Osteoblast (primary cell): ENCODE results near the gene STS. TPM values are rescaled to one million over a fixed set of nuclear protein-coding genes. Genes with fewer than 3 reads are reported as not detected.

Experiments
- DNase-seq: peaks from one replicate; pipeline ENCODE4 v3.0.0; 2011; ENCODE audit warnings: low spot score, mixed read lengths; ENCODE audit not compliant: insufficient read length; ENCODE audit errors: missing footprints
- H2AFZ ChIP-seq: 2 replicates; pipeline ENCODE4 v1.6.0; 2011; ENCODE audit warnings: mild to moderate bottlenecking, low read length
- H3K27ac ChIP-seq: 2 replicates; pipeline ENCODE4 v1.5.1; 2011; ENCODE audit warnings: mild to moderate bottlenecking, low read depth, low read length, moderate library complexity
- H3K27me3 ChIP-seq: 2 replicates; pipeline ENCODE4 v1.6.0; 2012; ENCODE audit warnings: mild to moderate bottlenecking, control low read depth, inconsistent platforms, low read length, moderate library complexity; ENCODE audit not compliant: insufficient read depth
- H3K36me3 ChIP-seq: 2 replicates; pipeline ENCODE4 v1.5.1; 2011; ENCODE audit warnings: mild to moderate bottlenecking, low read length, control low read depth, moderate library complexity; ENCODE audit not compliant: insufficient read depth
- H3K4me1 ChIP-seq: 2 replicates; pipeline ENCODE4 v1.5.1; 2011; ENCODE audit warnings: mild to moderate bottlenecking, low read length, control low read depth, moderate library complexity; ENCODE audit not compliant: insufficient read depth
- H3K4me2 ChIP-seq: 2 replicates; pipeline ENCODE4 v1.6.0; 2011; ENCODE audit warnings: mild to moderate bottlenecking, low read length; ENCODE audit not compliant: insufficient read depth
- H3K4me3 ChIP-seq: fragments of 200-600 bp; sonication (generic); 3 replicates; pipeline ENCODE4 v1.5.1; 2012; ENCODE audit warnings: mild to moderate bottlenecking, low read length, inconsistent platforms; ENCODE audit not compliant: insufficient read depth
- H3K79me2 ChIP-seq: 2 replicates; pipeline ENCODE4 v1.6.0; 2012; ENCODE audit warnings: mild to moderate bottlenecking, low read length, control low read depth, inconsistent platforms; ENCODE audit not compliant: insufficient read depth
- H3K9me3 ChIP-seq: 2 replicates; pipeline ENCODE4 v1.5.1; 2011; ENCODE audit warnings: low read depth, low read length, control low read depth
- H4K20me1 ChIP-seq: 2 replicates; pipeline ENCODE4 v1.6.0; 2012; ENCODE audit warnings: mild to moderate bottlenecking, low read length, control low read depth; ENCODE audit not compliant: insufficient read depth
- CTCF ChIP-seq: IDR thresholded peaks from 2 replicates; pipeline ENCODE4 v1.5.1; 2011; ENCODE audit warnings: mild to moderate bottlenecking, low read depth, low read length, moderate library complexity; ENCODE audit errors: extremely low read depth
- total RNA-seq: library from RNA; depleted of rRNA; stranded (reverse); fragments of >200 nt; gene quantifications from 2 replicates; pipeline ENCODE4 v1.2.3, GENCODE V29; 2012

Gene STS
- total RNA-seq, 1 donor, result 10.9 TPM

- Histone ChIP-seq H3K36me3 (no peaks in the 10 kb centered on the region), H3K9me3 (no peaks in the 10 kb centered on the region), H3K4me3 (no peak overlapping the region), H3K27ac (no peak overlapping the region), H4K20me1 (peaks cover 3% of the 10 kb centered on the region), H3K27me3 (no peaks in the 10 kb centered on the region), H3K79me2 (peaks cover 57% of the 10 kb centered on the region), H3K4me1 (peaks cover 9% of the 10 kb centered on the region), H2AFZ (no peak overlapping the region), H3K4me2 (no peak overlapping the region)
- TF ChIP-seq CTCF, result no peak
- DNase-seq, result no peak
Measured at GRCh38 chrX:7127056-7127455, 20.5 kb upstream of the STS start.

- Histone ChIP-seq H2AFZ (no peak overlapping the region), H3K4me1 (peaks cover 17% of the 10 kb centered on the region), H3K27me3 (no peaks in the 10 kb centered on the region), H3K79me2 (peaks cover 73% of the 10 kb centered on the region), H3K36me3 (no peaks in the 10 kb centered on the region), H3K4me2 (no peak overlapping the region), H3K4me3 (no peak overlapping the region), H4K20me1 (peaks cover 8% of the 10 kb centered on the region), H3K27ac (no peak overlapping the region), H3K9me3 (no peaks in the 10 kb centered on the region)
- DNase-seq, result no peak
- no peak for TF ChIP-seq CTCF
Measured at GRCh38 chrX:7131621-7132020, 15.9 kb upstream of the STS start.

DNA sequence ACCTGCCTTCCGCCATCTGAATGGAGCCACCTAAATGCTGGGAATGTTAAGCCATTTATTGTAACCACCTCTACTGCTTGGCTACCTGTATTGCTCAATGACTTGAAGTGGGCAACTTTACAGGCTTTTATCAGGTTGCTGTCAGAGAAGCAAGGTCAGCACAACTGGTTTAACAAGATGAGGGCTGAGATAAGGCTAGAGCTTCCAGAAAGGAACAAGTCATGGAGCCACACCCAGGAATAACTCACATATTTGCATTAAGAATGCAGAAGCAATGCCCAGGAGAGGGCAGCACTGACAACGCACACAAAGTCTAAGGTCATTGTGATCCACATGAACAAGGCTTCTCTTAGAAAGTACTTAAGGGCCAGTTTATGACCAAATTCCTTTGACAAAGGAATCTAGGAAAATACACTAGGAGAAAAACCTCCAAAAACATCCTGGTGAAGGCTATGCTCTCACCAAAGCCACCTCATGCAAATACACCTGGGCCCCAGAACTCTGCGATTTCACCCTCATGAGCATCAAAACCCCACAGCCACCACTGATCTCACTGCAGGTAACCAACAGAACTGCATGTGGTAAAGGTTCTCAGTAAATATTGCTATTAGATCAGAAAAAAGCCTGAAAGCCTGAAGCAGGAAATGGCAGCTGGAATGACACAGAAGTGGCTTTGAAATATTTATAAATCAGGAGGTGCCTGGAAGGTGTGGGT, 15.0 kb upstream of the STS start:
- peak overlapping the region; percentile 38 for H3K27ac ChIP-seq
- H3K4me3 ChIP-seq, result no peak overlapping the region
- peak; percentile 77 for TF ChIP-seq CTCF
- no peaks in the 10 kb centered on the region for H3K27me3 ChIP-seq
- peaks cover 9% of the 10 kb centered on the region for H4K20me1 ChIP-seq
- peak; percentile 88 for DNase-seq
- H3K36me3 ChIP-seq, result no peaks in the 10 kb centered on the region
- H3K4me1 ChIP-seq, result peaks cover 12% of the 10 kb centered on the region
- no peaks in the 10 kb centered on the region for H3K9me3 ChIP-seq
- no peak overlapping the region for H3K4me2 ChIP-seq
- H2AFZ ChIP-seq, result no peak overlapping the region
- peaks cover 77% of the 10 kb centered on the region for H3K79me2 ChIP-seq

DNA sequence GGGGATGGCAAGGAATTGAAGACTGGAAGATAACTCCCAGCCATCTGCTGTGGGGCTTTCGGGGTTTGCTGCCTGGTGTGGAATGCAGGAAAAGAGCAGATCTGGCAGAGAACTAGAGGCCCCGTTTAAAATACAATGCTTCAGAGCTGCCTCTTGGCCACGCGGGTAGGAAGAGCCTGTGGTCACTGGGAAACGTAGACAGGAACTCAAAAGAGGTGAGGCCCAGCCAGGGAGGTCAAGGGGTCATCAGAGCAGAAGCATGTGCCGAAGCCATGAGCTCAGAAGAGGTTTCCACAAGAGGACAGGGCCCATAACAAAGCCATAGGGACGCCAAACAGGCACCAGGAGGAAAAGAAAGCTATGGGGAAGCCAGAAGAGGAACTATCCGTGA, 14.5 kb upstream of the STS start:
- Histone ChIP-seq H3K79me2 (peaks cover 83% of the 10 kb centered on the region), H3K36me3 (no peaks in the 10 kb centered on the region), H3K9me3 (no peaks in the 10 kb centered on the region), H2AFZ (peak overlapping the region; percentile 14), H3K4me2 (no peak overlapping the region), H3K4me1 (peaks cover 12% of the 10 kb centered on the region), H3K27me3 (no peaks in the 10 kb centered on the region), H4K20me1 (peaks cover 14% of the 10 kb centered on the region), H3K27ac (peak overlapping the region; percentile 38), H3K4me3 (no peak overlapping the region)
- peak; percentile 53 for DNase-seq
- TF ChIP-seq CTCF, result no peak
